Osteoblast (primary cell): ENCODE data around the gene NT5DC1. TPM values are rescaled to one million over a fixed set of nuclear protein-coding genes. Genes with fewer than 3 reads are reported as not detected.
A peak's percentile ranks its signal among the peaks of the same experiment; 100 is the strongest.

Source experiments
- DNase-seq: peaks from one replicate; pipeline ENCODE4 v3.0.0; 2011; ENCODE audit warnings: low spot score, mixed read lengths; ENCODE audit not compliant: insufficient read length; ENCODE audit errors: missing footprints
- H2AFZ ChIP-seq: 2 replicates; pipeline ENCODE4 v1.6.0; 2011; ENCODE audit warnings: mild to moderate bottlenecking, low read length
- H3K27ac ChIP-seq: 2 replicates; pipeline ENCODE4 v1.5.1; 2011; ENCODE audit warnings: mild to moderate bottlenecking, low read depth, low read length, moderate library complexity
- H3K27me3 ChIP-seq: 2 replicates; pipeline ENCODE4 v1.6.0; 2012; ENCODE audit warnings: mild to moderate bottlenecking, control low read depth, inconsistent platforms, low read length, moderate library complexity; ENCODE audit not compliant: insufficient read depth
- H3K36me3 ChIP-seq: 2 replicates; pipeline ENCODE4 v1.5.1; 2011; ENCODE audit warnings: mild to moderate bottlenecking, low read length, control low read depth, moderate library complexity; ENCODE audit not compliant: insufficient read depth
- H3K4me1 ChIP-seq: 2 replicates; pipeline ENCODE4 v1.5.1; 2011; ENCODE audit warnings: mild to moderate bottlenecking, low read length, control low read depth, moderate library complexity; ENCODE audit not compliant: insufficient read depth
- H3K4me2 ChIP-seq: 2 replicates; pipeline ENCODE4 v1.6.0; 2011; ENCODE audit warnings: mild to moderate bottlenecking, low read length; ENCODE audit not compliant: insufficient read depth
- H3K4me3 ChIP-seq: fragments of 200-600 bp; sonication (generic); 3 replicates; pipeline ENCODE4 v1.5.1; 2012; ENCODE audit warnings: mild to moderate bottlenecking, low read length, inconsistent platforms; ENCODE audit not compliant: insufficient read depth
- H3K79me2 ChIP-seq: 2 replicates; pipeline ENCODE4 v1.6.0; 2012; ENCODE audit warnings: mild to moderate bottlenecking, low read length, control low read depth, inconsistent platforms; ENCODE audit not compliant: insufficient read depth
- H3K9me3 ChIP-seq: 2 replicates; pipeline ENCODE4 v1.5.1; 2011; ENCODE audit warnings: low read depth, low read length, control low read depth
- H4K20me1 ChIP-seq: 2 replicates; pipeline ENCODE4 v1.6.0; 2012; ENCODE audit warnings: mild to moderate bottlenecking, low read length, control low read depth; ENCODE audit not compliant: insufficient read depth
- CTCF ChIP-seq: IDR thresholded peaks from 2 replicates; pipeline ENCODE4 v1.5.1; 2011; ENCODE audit warnings: mild to moderate bottlenecking, low read depth, low read length, moderate library complexity; ENCODE audit errors: extremely low read depth
- total RNA-seq: library from RNA; depleted of rRNA; stranded (reverse); fragments of >200 nt; gene quantifications from 2 replicates; pipeline ENCODE4 v1.2.3, GENCODE V29; 2012

NT5DC1 gene
- total RNA-seq, 1 donor = 7.2 TPM

DNA sequence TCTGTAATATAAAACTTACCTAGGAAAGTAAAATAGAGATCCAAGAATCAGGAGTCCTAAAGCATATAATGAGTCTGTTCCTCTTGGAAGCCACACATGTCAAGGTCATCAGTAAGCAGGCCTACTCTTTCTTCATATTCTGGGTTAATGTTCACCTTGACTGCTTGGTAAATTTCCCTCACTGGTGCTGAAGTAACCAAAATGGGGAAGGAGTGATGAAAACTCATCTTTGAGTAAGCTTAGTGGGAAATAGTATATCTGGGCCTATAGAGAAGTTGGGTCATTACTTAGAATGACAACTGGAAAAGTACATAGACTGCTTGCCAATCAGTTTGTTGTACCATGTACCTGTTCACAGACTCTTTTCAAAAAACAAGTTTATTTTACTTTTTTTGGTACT, 146.6 kb downstream of the NT5DC1 start:
- H3K4me1 ChIP-seq = peaks cover 47% of the 10 kb centered on the region
- H3K27me3 ChIP-seq = no peaks in the 10 kb centered on the region
- no peak overlapping the region for H2AFZ ChIP-seq
- H3K27ac ChIP-seq = no peak overlapping the region
- no peaks in the 10 kb centered on the region for H3K36me3 ChIP-seq
- TF ChIP-seq CTCF = no peak
- no peak overlapping the region for H3K4me3 ChIP-seq
- peaks cover 47% of the 10 kb centered on the region for H3K79me2 ChIP-seq
- no peaks in the 10 kb centered on the region for H4K20me1 ChIP-seq
- no peaks in the 10 kb centered on the region for H3K9me3 ChIP-seq
- no peak overlapping the region for H3K4me2 ChIP-seq
- no peak for DNase-seq

- no peak overlapping the region for H3K4me3 ChIP-seq
- no peaks in the 10 kb centered on the region for H4K20me1 ChIP-seq
- peaks cover 4% of the 10 kb centered on the region for H3K36me3 ChIP-seq
- H3K9me3 ChIP-seq = no peaks in the 10 kb centered on the region
- no peaks in the 10 kb centered on the region for H3K27me3 ChIP-seq
- H2AFZ ChIP-seq = no peak overlapping the region
- H3K4me1 ChIP-seq = peaks cover 56% of the 10 kb centered on the region
- TF ChIP-seq CTCF = no peak
- no peak overlapping the region for H3K4me2 ChIP-seq
- peaks cover 60% of the 10 kb centered on the region for H3K79me2 ChIP-seq
- no peak for DNase-seq
- H3K27ac ChIP-seq = no peak overlapping the region
Measured at GRCh38 chr6:116248577-116248976, 147.9 kb downstream of the NT5DC1 start.

DNA sequence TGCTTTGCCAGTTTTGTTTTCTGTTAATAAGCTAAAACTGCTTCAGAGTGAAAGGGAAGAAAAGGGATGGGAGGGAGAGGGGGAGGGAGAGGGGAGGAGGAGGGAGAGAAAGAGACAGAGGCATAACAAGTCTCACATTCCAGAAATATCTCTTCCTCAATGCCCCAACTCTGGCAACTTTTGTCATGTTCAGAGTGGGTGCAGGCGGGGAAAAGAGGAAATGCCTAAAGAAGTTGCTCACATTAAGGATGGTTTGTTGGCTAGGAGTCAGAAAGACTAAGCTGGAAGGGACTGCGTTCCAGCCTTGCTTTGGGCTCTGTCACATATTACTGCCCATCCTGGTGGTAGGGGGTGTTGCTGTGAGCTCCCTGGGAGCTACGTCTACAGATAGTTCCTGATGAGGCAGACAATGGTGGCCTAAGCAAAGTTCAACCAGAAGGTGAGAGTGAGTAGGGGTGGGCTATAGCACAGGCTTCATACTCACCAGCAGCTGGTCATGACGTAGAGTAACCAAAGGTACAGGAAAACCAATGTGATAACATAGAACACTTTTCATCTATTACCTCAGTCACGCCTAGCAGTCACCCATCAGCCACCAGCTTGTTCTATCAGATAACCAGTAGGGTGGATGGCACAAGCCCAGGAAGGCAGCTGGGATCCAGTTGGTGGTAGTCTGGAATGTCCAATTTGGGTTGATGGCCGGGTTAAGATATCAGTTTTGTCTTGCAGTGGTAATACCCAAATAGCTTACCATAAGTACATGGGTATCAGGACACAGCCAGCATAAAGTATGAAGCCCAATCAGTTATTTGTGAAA, 151.1 kb downstream of the NT5DC1 start:
- peaks cover 71% of the 10 kb centered on the region for H3K79me2 ChIP-seq
- H4K20me1 ChIP-seq = no peaks in the 10 kb centered on the region
- H3K27me3 ChIP-seq = no peaks in the 10 kb centered on the region
- H3K36me3 ChIP-seq = peaks cover 4% of the 10 kb centered on the region
- no peak for TF ChIP-seq CTCF
- H3K4me2 ChIP-seq = peak overlapping the region; percentile 89
- peaks cover 54% of the 10 kb centered on the region for H3K4me1 ChIP-seq
- peak overlapping the region; percentile 97 for H3K27ac ChIP-seq
- no peak for DNase-seq
- H3K9me3 ChIP-seq = no peaks in the 10 kb centered on the region
- H2AFZ ChIP-seq = no peak overlapping the region
- peak overlapping the region; percentile 99 for H3K4me3 ChIP-seq

GRCh38 chr6:116253188-116253504, 152.5 kb downstream of the NT5DC1 start:
- peak overlapping the region; percentile 97 for H3K27ac ChIP-seq
- no peak for DNase-seq
- peaks cover 50% of the 10 kb centered on the region for H3K4me1 ChIP-seq
- H4K20me1 ChIP-seq = no peaks in the 10 kb centered on the region
- H3K36me3 ChIP-seq = peaks cover 4% of the 10 kb centered on the region
- H3K79me2 ChIP-seq = peaks cover 64% of the 10 kb centered on the region
- peak overlapping the region; percentile 89 for H3K4me2 ChIP-seq
- no peak for TF ChIP-seq CTCF
- no peaks in the 10 kb centered on the region for H3K9me3 ChIP-seq
- peak overlapping the region; percentile 96 for H2AFZ ChIP-seq
- H3K27me3 ChIP-seq = no peaks in the 10 kb centered on the region
- peak overlapping the region; percentile 99 for H3K4me3 ChIP-seq
